ENCODE measurements around the gene CDK5RAP3.

GRCh38 chr17:47929218-47930000 lies 41.5 kb upstream of the CDK5RAP3 start:
- no peak for TF ChIP-seq YY1 (IDR thresholded peaks at IDR 0.05; ENCODE audit: low read depth)
- TF ChIP-seq CTCF (IDR thresholded peaks at IDR 0.05): no peak
- no peak for TF ChIP-seq NFIC (IDR thresholded peaks at IDR 0.05; ENCODE audit: borderline replicate concordance)
- no peak for TF ChIP-seq MXI1 (IDR thresholded peaks at IDR 0.05; ENCODE audit: low read depth, low read length)
- no peak for TF ChIP-seq USF2 (IDR thresholded peaks at IDR 0.05; ENCODE audit: borderline replicate concordance, low read depth, low read length)
- no peak for TF ChIP-seq FOSL2 (IDR thresholded peaks at IDR 0.05; ENCODE audit: borderline replicate concordance, low read depth)
- no peak for TF ChIP-seq RFX5 (IDR thresholded peaks at IDR 0.05; ENCODE audit: low read length)
- TF ChIP-seq RAD21 (IDR thresholded peaks at IDR 0.05; ENCODE audit: low read length): no peak
- TF ChIP-seq FOXJ3 (CRISPR knock-in tag; IDR thresholded peaks at IDR 0.05): no peak
- no peak for TF ChIP-seq EP300 (IDR thresholded peaks at IDR 0.05; ENCODE audit: borderline replicate concordance in 1 of 2, low read depth in 1 of 2, low read length in 1 of 2)

All from SK-N-SH (cell line).